Measurements from ENCODE around the gene OR11G2.
"Not testable (repeated sequence)": the region's sequence is repeated elsewhere in the genome, so short reads cannot be mapped to it uniquely, and the experiment has no call there.

DNA sequence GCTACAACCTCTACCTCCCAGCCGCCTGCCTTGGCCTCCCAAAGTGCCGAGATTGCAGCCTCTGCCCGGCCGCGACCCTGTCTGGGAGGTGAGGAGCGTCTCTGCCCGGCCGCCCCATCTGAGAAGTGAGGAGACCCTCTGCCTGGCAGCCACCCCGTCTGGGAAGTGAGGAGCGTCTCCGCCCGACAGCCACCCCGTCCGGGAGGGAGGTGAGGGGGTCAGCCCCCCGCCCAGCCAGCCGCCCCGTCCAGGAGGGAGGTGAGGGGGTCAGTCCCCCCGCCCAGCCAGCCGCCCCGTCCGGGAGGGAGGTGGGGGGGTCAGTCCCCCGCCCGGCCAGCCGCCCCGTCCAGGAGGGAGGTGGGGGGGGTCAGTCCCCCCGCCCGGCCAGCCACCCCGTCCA, 21.7 kb downstream of the OR11G2 start:
- not testable (repeated sequence) for TF ChIP-seq FOS (IDR thresholded peaks at IDR 0.05; ENCODE audit: borderline replicate concordance, insufficient read depth, low read length); POLR2AphosphoS5 (IDR thresholded peaks at IDR 0.05; ENCODE audit: insufficient read depth, low read depth, low read length); POLR2A (IDR thresholded peaks at IDR 0.05; ENCODE audit: low read depth, low read length); EZH2 (IDR thresholded peaks at IDR 0.05; ENCODE audit: borderline replicate concordance, low read depth, low read length, severe bottlenecking); GATA2 (IDR thresholded peaks at IDR 0.05; ENCODE audit: insufficient read depth, insufficient read length, low read depth, low read length); JUN (IDR thresholded peaks at IDR 0.05; ENCODE audit: borderline replicate concordance, insufficient read depth, insufficient read length, low read depth); MYC (IDR thresholded peaks at IDR 0.05; ENCODE audit: low read depth, low read length)
- TF ChIP-seq, protein P1, sequence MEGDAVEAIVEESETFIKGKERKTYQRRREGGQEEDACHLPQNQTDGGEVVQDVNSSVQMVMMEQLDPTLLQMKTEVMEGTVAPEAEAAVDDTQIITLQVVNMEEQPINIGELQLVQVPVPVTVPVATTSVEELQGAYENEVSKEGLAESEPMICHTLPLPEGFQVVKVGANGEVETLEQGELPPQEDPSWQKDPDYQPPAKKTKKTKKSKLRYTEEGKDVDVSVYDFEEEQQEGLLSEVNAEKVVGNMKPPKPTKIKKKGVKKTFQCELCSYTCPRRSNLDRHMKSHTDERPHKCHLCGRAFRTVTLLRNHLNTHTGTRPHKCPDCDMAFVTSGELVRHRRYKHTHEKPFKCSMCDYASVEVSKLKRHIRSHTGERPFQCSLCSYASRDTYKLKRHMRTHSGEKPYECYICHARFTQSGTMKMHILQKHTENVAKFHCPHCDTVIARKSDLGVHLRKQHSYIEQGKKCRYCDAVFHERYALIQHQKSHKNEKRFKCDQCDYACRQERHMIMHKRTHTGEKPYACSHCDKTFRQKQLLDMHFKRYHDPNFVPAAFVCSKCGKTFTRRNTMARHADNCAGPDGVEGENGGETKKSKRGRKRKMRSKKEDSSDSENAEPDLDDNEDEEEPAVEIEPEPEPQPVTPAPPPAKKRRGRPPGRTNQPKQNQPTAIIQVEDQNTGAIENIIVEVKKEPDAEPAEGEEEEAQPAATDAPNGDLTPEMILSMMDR (IDR thresholded peaks at IDR 0.05; ENCODE audit: extremely low read depth in 1 of 2, insufficient read depth in 1 of 2, low read depth in 1 of 2, low read length in 2 of 2): not testable (repeated sequence)
- TF ChIP-seq, protein P2, sequence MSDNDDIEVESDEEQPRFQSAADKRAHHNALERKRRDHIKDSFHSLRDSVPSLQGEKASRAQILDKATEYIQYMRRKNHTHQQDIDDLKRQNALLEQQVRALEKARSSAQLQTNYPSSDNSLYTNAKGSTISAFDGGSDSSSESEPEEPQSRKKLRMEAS (IDR thresholded peaks at IDR 0.05; ENCODE audit: insufficient read depth, insufficient read length): not testable (repeated sequence)
